NT2/D1 (cell line): Measurements from ENCODE around the gene ZFP62.

Experiments
- DNase-seq: peaks from one replicate; pipeline ENCODE4 v3.0.0-alpha.2; 2011; ENCODE audit warnings: low read depth, low spot score
- H3K27me3 ChIP-seq: 2 replicates; pipeline ENCODE4 v1.6.0; 2011; ENCODE audit warnings: mild to moderate bottlenecking; ENCODE audit not compliant: insufficient read length, insufficient read depth
- H3K36me3 ChIP-seq: 2 replicates; pipeline ENCODE4 v1.6.1; 2011; ENCODE audit warnings: mild to moderate bottlenecking, low read length, mixed read lengths; ENCODE audit not compliant: insufficient read depth, insufficient read length
- H3K4me1 ChIP-seq: 2 replicates; pipeline ENCODE4 v1.5.1; 2011; ENCODE audit not compliant: insufficient read depth, insufficient read length
- H3K4me3 ChIP-seq: 2 replicates; pipeline ENCODE4 v1.5.1; 2011; ENCODE audit warnings: low read depth; ENCODE audit not compliant: insufficient read length
- H3K9ac ChIP-seq: 2 replicates; pipeline ENCODE4 v1.6.0; 2011; ENCODE audit warnings: low read depth; ENCODE audit not compliant: insufficient read length
- H3K9me3 ChIP-seq: 2 replicates; pipeline ENCODE4 v1.5.1; 2011; ENCODE audit warnings: mild to moderate bottlenecking, low read length; ENCODE audit not compliant: insufficient read depth
- SUZ12 ChIP-seq: IDR thresholded peaks from 2 replicates; pipeline ENCODE4 v1.6.1; 2011; ENCODE audit not compliant: insufficient read length, insufficient read depth; ENCODE audit errors: extremely low read depth
- YY1 ChIP-seq: IDR thresholded peaks from 2 replicates; pipeline ENCODE4 v1.6.1; 2011; ENCODE audit not compliant: insufficient read length, insufficient read depth
- ZNF274 ChIP-seq: IDR thresholded peaks from 2 replicates; pipeline ENCODE4 v1.6.1; 2011; ENCODE audit warnings: mild to moderate bottlenecking, low read depth, low read length

Gene ZFP62

GRCh38 chr5:180865981-180866695, 5.1 kb upstream of the ZFP62 start:
- no peaks in the 10 kb centered on the region for H3K9me3 ChIP-seq
- TF ChIP-seq SUZ12 (no peak), YY1 (no peak), ZNF274 (no peak)
- DNase-seq, result no peak
- H3K9ac ChIP-seq, result no peak overlapping the region
- H3K36me3 ChIP-seq, result no peaks in the 10 kb centered on the region
- H3K27me3 ChIP-seq, result no peaks in the 10 kb centered on the region
- no peak overlapping the region for H3K4me3 ChIP-seq
- H3K4me1 ChIP-seq, result peaks cover 2% of the 10 kb centered on the region

GRCh38 chr5:180862645-180863044, 1.6 kb upstream of the ZFP62 start:
- H3K4me1 ChIP-seq, result peaks cover 2% of the 10 kb centered on the region
- no peak for DNase-seq
- H3K27me3 ChIP-seq, result no peaks in the 10 kb centered on the region
- no peaks in the 10 kb centered on the region for H3K9me3 ChIP-seq
- H3K9ac ChIP-seq, result no peak overlapping the region
- no peak overlapping the region for H3K4me3 ChIP-seq
- TF ChIP-seq SUZ12, result no peak
- TF ChIP-seq YY1, result no peak
- no peak for TF ChIP-seq ZNF274
- peaks cover 3% of the 10 kb centered on the region for H3K36me3 ChIP-seq

DNA sequence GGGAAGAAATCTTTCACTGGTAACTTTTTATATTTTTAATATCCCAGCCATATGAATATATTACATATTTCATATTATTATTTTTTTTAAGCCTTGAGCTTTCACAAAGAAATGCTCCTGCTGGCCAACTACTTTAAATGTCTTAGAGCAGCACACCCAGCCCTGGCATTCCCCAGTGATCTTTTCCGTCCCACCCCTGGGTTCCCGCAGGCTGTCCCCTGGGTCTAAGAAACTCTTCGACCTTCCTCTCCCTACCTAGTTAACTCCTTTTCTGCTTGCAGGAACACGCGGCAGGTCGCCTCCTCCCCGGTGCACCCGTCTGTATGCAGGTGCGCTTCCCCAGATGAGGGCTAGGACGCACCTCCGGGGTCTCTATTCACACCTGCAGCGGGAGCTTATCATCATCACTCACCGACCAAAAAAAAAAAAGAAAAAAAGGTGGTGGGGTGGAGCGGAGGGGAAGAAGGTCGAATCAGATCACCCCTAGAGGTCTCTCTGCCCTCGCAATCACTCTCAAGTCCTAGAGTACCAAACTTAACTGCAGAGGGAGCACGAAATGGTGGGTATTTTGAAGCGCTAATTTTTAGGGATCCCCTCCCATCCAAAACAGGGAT, 696 bp downstream of the ZFP62 start:
- peak; percentile 58 for DNase-seq
- Histone ChIP-seq H3K27me3 (no peaks in the 10 kb centered on the region), H3K9me3 (no peaks in the 10 kb centered on the region), H3K36me3 (peaks cover 16% of the 10 kb centered on the region), H3K4me3 (peak overlapping the region; percentile 78), H3K9ac (peak overlapping the region; percentile 92), H3K4me1 (peaks cover 2% of the 10 kb centered on the region)
- TF ChIP-seq ZNF274 (no peak), YY1 (no peak), SUZ12 (no peak)

GRCh38 chr5:180858586-180858985, 2.5 kb downstream of the ZFP62 start:
- Histone ChIP-seq H3K4me3 (no peak overlapping the region), H3K27me3 (no peaks in the 10 kb centered on the region), H3K9me3 (no peaks in the 10 kb centered on the region), H3K4me1 (no peaks in the 10 kb centered on the region), H3K36me3 (peaks cover 19% of the 10 kb centered on the region), H3K9ac (no peak overlapping the region)
- TF ChIP-seq ZNF274 (no peak), YY1 (no peak), SUZ12 (no peak)
- DNase-seq, result no peak

DNA sequence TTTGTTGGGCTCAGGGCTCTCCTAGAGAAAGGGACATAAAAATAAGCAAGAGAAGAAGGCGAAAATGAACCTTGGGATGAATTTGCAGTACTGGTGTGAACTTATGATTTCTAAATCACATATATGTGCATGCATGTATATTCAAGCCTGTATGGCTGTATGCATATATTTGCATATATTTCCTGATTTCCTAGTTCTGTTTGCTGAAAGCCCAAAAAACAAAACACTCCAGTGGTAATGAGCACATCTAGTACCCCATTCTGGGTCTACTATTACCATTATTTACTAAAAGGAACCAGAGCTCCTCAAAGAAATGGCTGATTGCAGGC, 7.3 kb downstream of the ZFP62 start:
- Histone ChIP-seq H3K36me3 (peaks cover 46% of the 10 kb centered on the region), H3K27me3 (no peaks in the 10 kb centered on the region), H3K9ac (no peak overlapping the region), H3K4me3 (no peak overlapping the region), H3K4me1 (no peaks in the 10 kb centered on the region), H3K9me3 (peaks cover 33% of the 10 kb centered on the region)
- no peak for TF ChIP-seq YY1
- TF ChIP-seq ZNF274, result no peak
- no peak for TF ChIP-seq SUZ12
- DNase-seq, result no peak

DNA sequence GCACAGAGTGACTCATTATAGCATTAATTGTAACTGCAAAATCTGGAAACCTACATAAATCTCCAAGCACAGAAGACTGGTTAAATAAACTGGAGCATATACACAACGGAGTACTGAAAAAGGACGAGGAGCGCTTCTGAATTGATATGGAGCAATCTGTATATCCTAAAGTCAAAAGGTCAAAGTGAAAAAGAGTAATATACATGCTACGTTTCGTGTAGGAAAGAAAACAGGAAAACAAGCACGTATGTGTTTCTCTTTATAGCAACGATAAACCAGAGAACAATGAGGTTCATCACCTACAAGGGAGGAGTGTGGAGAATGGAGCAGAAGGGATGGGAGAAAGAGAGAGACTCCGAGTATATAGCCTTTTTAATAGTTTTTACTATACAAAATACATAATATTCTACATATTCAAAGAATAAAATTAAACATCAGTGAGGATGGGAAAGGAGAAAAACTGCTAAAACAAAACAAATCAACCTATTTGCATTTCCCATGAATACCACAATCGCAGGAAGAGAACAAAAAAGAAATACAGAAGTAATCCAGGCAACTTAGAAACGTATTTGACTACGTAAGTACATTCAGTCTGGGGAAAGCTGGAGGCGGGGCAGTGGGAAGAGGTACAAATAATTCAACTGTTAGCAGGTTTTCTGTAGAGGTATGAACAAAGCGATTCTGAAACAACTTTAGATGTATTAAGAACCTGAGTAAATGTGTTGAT, 7.8 kb downstream of the ZFP62 start:
- Histone ChIP-seq H3K27me3 (no peaks in the 10 kb centered on the region), H3K9ac (no peak overlapping the region), H3K4me1 (no peaks in the 10 kb centered on the region), H3K9me3 (peaks cover 38% of the 10 kb centered on the region), H3K36me3 (peaks cover 50% of the 10 kb centered on the region), H3K4me3 (no peak overlapping the region)
- no peak for DNase-seq
- TF ChIP-seq SUZ12 (no peak), ZNF274 (no peak), YY1 (no peak)

DNA sequence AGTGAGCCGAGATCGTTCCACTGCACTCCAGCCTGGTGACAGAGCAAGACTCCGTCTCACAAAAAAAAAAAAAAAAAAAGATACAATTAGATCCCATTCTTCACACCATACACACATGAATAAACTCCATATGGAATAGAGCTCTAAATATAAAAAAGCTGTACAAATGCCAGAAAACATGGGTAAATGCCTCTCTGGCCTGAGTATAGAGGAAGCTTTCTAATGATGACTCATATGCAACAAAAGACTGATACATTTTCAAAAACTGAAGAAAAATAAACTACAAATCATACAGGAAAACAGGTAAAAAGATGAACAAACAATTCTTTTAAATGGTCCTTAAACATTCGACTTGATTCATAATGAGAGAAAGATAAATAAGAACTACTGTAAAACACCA, 8.6 kb downstream of the ZFP62 start:
- no peak for TF ChIP-seq SUZ12
- no peak for TF ChIP-seq ZNF274
- Histone ChIP-seq H3K36me3 (peaks cover 52% of the 10 kb centered on the region), H3K4me1 (no peaks in the 10 kb centered on the region), H3K27me3 (no peaks in the 10 kb centered on the region), H3K9me3 (peaks cover 40% of the 10 kb centered on the region), H3K4me3 (no peak overlapping the region), H3K9ac (no peak overlapping the region)
- DNase-seq, result no peak
